Osteocyte (in vitro differentiated cells): ENCODE data around the gene ZBTB8OS. TPM values are rescaled to one million over a fixed set of nuclear protein-coding genes. Genes with fewer than 3 reads are reported as not detected.
"Not testable (repeated sequence)": the region's sequence is repeated elsewhere in the genome, so short reads cannot be mapped to it uniquely, and the experiment has no call there.

Experiments used
- DNase-seq: peaks from one replicate; pipeline ENCODE4 v3.0.0; 2021; ENCODE audit warnings: mixed read lengths; ENCODE audit not compliant: unreplicated experiment; ENCODE audit errors: extremely low spot score
- H3K27ac Mint-ChIP-seq: one replicate; pipeline ENCODE4 v1.8.0; 2021; ENCODE audit warnings: mild to moderate bottlenecking, mixed read lengths; ENCODE audit not compliant: unreplicated experiment
- H3K27me3 Mint-ChIP-seq: one replicate; pipeline ENCODE4 v1.8.0; 2021; ENCODE audit warnings: mixed read lengths; ENCODE audit not compliant: unreplicated experiment
- H3K36me3 Mint-ChIP-seq: one replicate; pipeline ENCODE4 v1.8.0; 2021; ENCODE audit warnings: mixed read lengths; ENCODE audit not compliant: unreplicated experiment
- H3K4me1 Mint-ChIP-seq: one replicate; pipeline ENCODE4 v1.8.0; 2021; ENCODE audit warnings: mixed read lengths; ENCODE audit not compliant: unreplicated experiment
- H3K4me3 Mint-ChIP-seq: one replicate; pipeline ENCODE4 v1.8.0; 2021; ENCODE audit warnings: mild to moderate bottlenecking, moderate library complexity, mixed read lengths; ENCODE audit not compliant: unreplicated experiment
- H3K9me3 Mint-ChIP-seq: one replicate; pipeline ENCODE4 v1.8.0; 2021; ENCODE audit warnings: mixed read lengths; ENCODE audit not compliant: unreplicated experiment
- CTCF ChIP-seq: fragments of 200-600 bp; sonication (generic); IDR thresholded peaks from 2 replicates; pipeline ENCODE4 v1.5.0; 2021; ENCODE audit warnings: antibody characterized with exemption, mild to moderate bottlenecking, moderate library complexity
- total RNA-seq: library from RNA; stranded (reverse); gene quantifications from 2 replicates; pipeline ENCODE4 v1.2.1, GENCODE V29; 2021

The ZBTB8OS gene
- total RNA-seq, 1 donor from 2014 or later, result 33.2 TPM

GRCh38 chr1:32635508-32636277 is 14.7 kb downstream of the ZBTB8OS start:
- H3K27me3 Mint-ChIP-seq, result no peaks in the 10 kb centered on the region
- H3K4me1 Mint-ChIP-seq, result no peaks in the 10 kb centered on the region
- no peak overlapping the region for H3K4me3 Mint-ChIP-seq

GRCh38 chr1:32632829-32633228 is 17.5 kb downstream of the ZBTB8OS start:
- Mint-ChIP-seq H3K36me3 (peaks cover 20% of the 10 kb centered on the region), H3K9me3 (no peaks in the 10 kb centered on the region), H3K27ac (no peak overlapping the region), H3K4me1 (no peaks in the 10 kb centered on the region), H3K4me3 (no peak overlapping the region), H3K27me3 (no peaks in the 10 kb centered on the region)
- TF ChIP-seq CTCF, result no peak
- no peak for DNase-seq

More at GRCh38 chr1:32635508-32636277, 14.7 kb downstream of the ZBTB8OS start:
- no peak for TF ChIP-seq CTCF
- no peak for DNase-seq
- peaks cover 15% of the 10 kb centered on the region for H3K36me3 Mint-ChIP-seq
- H3K9me3 Mint-ChIP-seq, result no peaks in the 10 kb centered on the region
- H3K27ac Mint-ChIP-seq, result no peak overlapping the region

GRCh38 chr1:32630173-32630572 is 20.2 kb downstream of the ZBTB8OS start:
- H3K4me1 Mint-ChIP-seq, H3K4me3 Mint-ChIP-seq, DNase-seq, H3K27ac Mint-ChIP-seq, H3K27me3 Mint-ChIP-seq, H3K9me3 Mint-ChIP-seq: not testable (repeated sequence)
- H3K36me3 Mint-ChIP-seq, result peaks cover 30% of the 10 kb centered on the region

GRCh38 chr1:32627596-32628162 is 22.7 kb downstream of the ZBTB8OS start:
- no peak for TF ChIP-seq CTCF
- H3K9me3 Mint-ChIP-seq, result no peaks in the 10 kb centered on the region
- H3K36me3 Mint-ChIP-seq, result peaks cover 21% of the 10 kb centered on the region
- peak overlapping the region; percentile 29 for H3K27ac Mint-ChIP-seq
- H3K4me1 Mint-ChIP-seq, result no peaks in the 10 kb centered on the region
- no peaks in the 10 kb centered on the region for H3K27me3 Mint-ChIP-seq
- DNase-seq, result no peak
- H3K4me3 Mint-ChIP-seq, result no peak overlapping the region

GRCh38 chr1:32626176-32626575 is 24.2 kb downstream of the ZBTB8OS start:
- DNase-seq, result no peak
- H3K27me3 Mint-ChIP-seq, result no peaks in the 10 kb centered on the region

More at GRCh38 chr1:32626176-32626575, 24.2 kb downstream of the ZBTB8OS start:
- Mint-ChIP-seq H3K27ac (no peak overlapping the region), H3K4me3 (no peak overlapping the region), H3K9me3 (no peaks in the 10 kb centered on the region), H3K4me1 (no peaks in the 10 kb centered on the region), H3K36me3 (peaks cover 20% of the 10 kb centered on the region)
- TF ChIP-seq CTCF, result no peak
